Fibroblast of mammary gland (primary cell): Measurements from ENCODE around the gene GSTT4.

Experiments used
- DNase-seq: peaks from one replicate; pipeline ENCODE4 v3.0.0-alpha.2; 2010; ENCODE audit warnings: low read depth
- H3K4me3 ChIP-seq: 2 replicates; pipeline ENCODE4 v1.5.1; 2011; ENCODE audit warnings: low read depth, mild to moderate bottlenecking, low read length, moderate library complexity; ENCODE audit not compliant: control insufficient read depth
- TF ChIP-seq, protein P1 (sequence below): conservative IDR thresholded peaks from 2 replicates; pipeline ENCODE4 v1.5.1; 2011; ENCODE audit warnings: low read depth, low read length, inconsistent platforms; ENCODE audit not compliant: control insufficient read depth, insufficient read depth

GSTT4 gene

GRCh38 chr22:24011735-24012068 lies 6.4 kb upstream of the GSTT4 start:
- TF ChIP-seq, protein P1, sequence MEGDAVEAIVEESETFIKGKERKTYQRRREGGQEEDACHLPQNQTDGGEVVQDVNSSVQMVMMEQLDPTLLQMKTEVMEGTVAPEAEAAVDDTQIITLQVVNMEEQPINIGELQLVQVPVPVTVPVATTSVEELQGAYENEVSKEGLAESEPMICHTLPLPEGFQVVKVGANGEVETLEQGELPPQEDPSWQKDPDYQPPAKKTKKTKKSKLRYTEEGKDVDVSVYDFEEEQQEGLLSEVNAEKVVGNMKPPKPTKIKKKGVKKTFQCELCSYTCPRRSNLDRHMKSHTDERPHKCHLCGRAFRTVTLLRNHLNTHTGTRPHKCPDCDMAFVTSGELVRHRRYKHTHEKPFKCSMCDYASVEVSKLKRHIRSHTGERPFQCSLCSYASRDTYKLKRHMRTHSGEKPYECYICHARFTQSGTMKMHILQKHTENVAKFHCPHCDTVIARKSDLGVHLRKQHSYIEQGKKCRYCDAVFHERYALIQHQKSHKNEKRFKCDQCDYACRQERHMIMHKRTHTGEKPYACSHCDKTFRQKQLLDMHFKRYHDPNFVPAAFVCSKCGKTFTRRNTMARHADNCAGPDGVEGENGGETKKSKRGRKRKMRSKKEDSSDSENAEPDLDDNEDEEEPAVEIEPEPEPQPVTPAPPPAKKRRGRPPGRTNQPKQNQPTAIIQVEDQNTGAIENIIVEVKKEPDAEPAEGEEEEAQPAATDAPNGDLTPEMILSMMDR: no peak

GRCh38 chr22:24010018-24010391 lies 4.8 kb upstream of the GSTT4 start:
- DNase-seq: no peak
- no peak overlapping the region for H3K4me3 ChIP-seq
- TF ChIP-seq, protein P1: no peak

More at GRCh38 chr22:24011735-24012068, 6.4 kb upstream of the GSTT4 start:
- peak overlapping the region; percentile 92 for H3K4me3 ChIP-seq
- DNase-seq: no peak

GRCh38 chr22:24009227-24010017 lies 4.2 kb upstream of the GSTT4 start:
- H3K4me3 ChIP-seq: no peak overlapping the region
- TF ChIP-seq, protein P1: no peak
- no peak for DNase-seq

DNA sequence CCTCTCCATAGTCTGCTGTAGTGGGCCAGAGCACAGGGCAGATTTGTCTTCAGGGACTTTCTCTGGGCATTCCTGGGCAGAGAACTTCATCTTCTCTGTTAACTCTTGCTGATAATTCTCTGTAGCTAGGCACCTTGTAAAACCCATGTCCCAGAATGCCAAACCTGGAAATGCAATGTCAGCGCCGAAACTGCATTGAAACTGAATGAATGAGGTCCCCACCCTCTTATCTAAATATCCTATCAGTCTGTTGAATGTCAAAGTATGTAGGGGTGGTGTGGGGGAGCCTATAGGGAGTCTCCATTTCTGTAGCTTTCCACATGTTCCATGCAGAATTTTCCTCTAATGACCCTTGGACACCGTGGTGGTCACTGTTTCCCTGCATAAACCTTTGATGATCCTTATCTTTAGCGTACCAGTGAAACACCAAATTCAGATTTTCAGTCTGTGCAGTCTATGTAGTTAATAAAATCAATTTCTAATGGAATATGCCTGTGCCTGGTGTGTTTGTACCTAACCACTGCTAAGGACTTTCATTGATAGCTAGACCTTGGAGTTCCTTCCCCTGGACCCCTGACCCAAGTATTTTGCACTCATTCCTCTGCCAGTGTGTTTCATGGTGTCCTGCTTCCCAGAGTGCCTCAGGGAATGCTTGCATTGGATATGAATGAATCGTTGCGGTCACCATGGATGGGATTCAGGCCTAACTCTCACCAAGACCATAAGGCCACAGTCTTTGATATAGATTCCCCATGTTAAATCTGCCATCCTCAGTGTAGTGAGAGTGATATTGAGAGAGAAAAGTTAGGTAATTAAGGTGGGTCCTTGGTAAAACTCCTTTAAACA lies 3.4 kb upstream of the GSTT4 start:
- DNase-seq: no peak
- H3K4me3 ChIP-seq: no peak overlapping the region
- TF ChIP-seq, protein P1: no peak

DNA sequence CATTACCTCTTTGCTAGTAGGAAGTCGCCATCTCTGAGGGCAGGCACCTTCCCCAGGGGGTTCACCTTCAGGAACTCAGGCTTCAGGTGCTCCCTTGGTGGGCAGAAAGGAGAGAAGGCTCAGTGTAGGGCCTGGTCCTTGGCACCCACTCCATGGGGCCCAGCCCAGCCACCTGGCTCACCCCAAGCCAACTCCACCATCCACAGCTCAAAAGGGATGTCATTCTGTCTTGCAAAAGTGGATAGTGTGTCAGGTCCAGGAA lies 2.7 kb upstream of the GSTT4 start:
- TF ChIP-seq, protein P1: no peak
- no peak overlapping the region for H3K4me3 ChIP-seq
- no peak for DNase-seq

GRCh38 chr22:24007253-24008021 lies 2.2 kb upstream of the GSTT4 start:
- DNase-seq: no peak
- no peak overlapping the region for H3K4me3 ChIP-seq
- TF ChIP-seq, protein P1: no peak
